Measurements from ENCODE around the gene CXCR6. TPM values are rescaled to one million over a fixed set of nuclear protein-coding genes. Genes with fewer than 3 reads are reported as not detected.

Gene CXCR6
- total RNA-seq, 1 experiment from 2014 or later = not detected

DNA sequence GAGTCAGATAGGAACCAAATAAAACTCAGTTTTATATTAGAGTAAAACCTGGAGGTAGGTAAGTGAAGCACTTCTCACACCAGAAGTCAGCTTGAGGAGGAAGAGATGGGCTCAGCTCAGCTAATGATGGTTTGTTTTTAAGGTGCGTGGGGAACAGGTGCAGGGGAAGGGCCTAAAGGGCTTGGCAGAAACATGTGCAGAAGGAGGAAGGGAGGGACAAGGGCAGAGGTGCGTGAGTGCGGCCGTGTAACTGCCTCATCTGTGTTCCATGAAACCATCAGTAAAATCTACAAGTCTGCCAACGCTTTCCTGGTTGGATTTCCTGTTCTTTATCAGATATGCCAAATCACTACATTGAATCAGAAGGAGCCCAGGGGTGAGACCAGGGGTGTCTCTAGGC is 32.4 kb downstream of the CXCR6 start:
- H4K91ac ChIP-seq (ENCODE audit: insufficient read length, low read depth, low read length) = no peak overlapping the region
- no peak for DNase-seq
- no peak overlapping the region for H2BK20ac ChIP-seq (ENCODE audit: low read depth, low read length, poor library complexity, severe bottlenecking)
- H3K27me3 ChIP-seq (ENCODE audit: insufficient read depth, low read length) = no peaks in the 10 kb centered on the region
- no peak overlapping the region for H2AFZ ChIP-seq (ENCODE audit: low read length)
- no peak overlapping the region for H2BK15ac ChIP-seq (ENCODE audit: low read depth, low read length)
- H2AK5ac ChIP-seq (ENCODE audit: insufficient read length, low read length) = no peak overlapping the region
- Mint-ChIP-seq H3K4me1 (no peaks in the 10 kb centered on the region), H3K27me3 (ENCODE audit: low read depth) (no peaks in the 10 kb centered on the region), H3K9me3 (no peaks in the 10 kb centered on the region), H3K27ac (no peak overlapping the region), H3K4me3 (no peak overlapping the region), H3K36me3 (ENCODE audit: insufficient read depth in 1 of 3, low read depth in 3 of 3) (peaks cover 13 to 73% (median 65%) of the 10 kb centered on the region in 3 experiments; a peak in 6 of 7 replicates)
- H3K4ac ChIP-seq (ENCODE audit: low read depth, low read length) = no peak overlapping the region
- no peak overlapping the region for H2BK5ac ChIP-seq (ENCODE audit: insufficient read length, low read length)
- no peak overlapping the region for H4K8ac ChIP-seq (replicated peaks; ENCODE audit: insufficient read length, low read depth, low read length)
- no peak overlapping the region for H3T11ph ChIP-seq (ENCODE audit: low read length)
- H4K5ac ChIP-seq (ENCODE audit: insufficient read length, low read depth, low read length) = no peak overlapping the region
- H3K79me2 ChIP-seq (ENCODE audit: insufficient read depth, low read length) = no peaks in the 10 kb centered on the region
- H2BK12ac ChIP-seq (ENCODE audit: insufficient read length, low read depth, low read length) = no peak overlapping the region
- H3K9me3 ChIP-seq (ENCODE audit: control insufficient read depth, low read depth, low read length) = no peaks in the 10 kb centered on the region
- H3K56ac ChIP-seq (ENCODE audit: insufficient read length, low read depth, low read length) = no peak overlapping the region
- no peak overlapping the region for H3K14ac ChIP-seq (ENCODE audit: insufficient read depth, low read length)
- H4K20me1 ChIP-seq (ENCODE audit: control insufficient read depth, insufficient read depth, insufficient read length) = peaks cover 3% of the 10 kb centered on the region
- no peak for TF ChIP-seq CTCF (conservative IDR thresholded peaks at IDR 0.05)
- H3K23ac ChIP-seq (ENCODE audit: insufficient read length, low read depth, low read length) = no peak overlapping the region
- H3K4me2 ChIP-seq (ENCODE audit: insufficient read depth, insufficient read length, low read length) = no peak overlapping the region
- no peak overlapping the region for H3K9ac ChIP-seq (ENCODE audit: extremely low read depth, insufficient read length, low read length)
- no peak overlapping the region for H2BK120ac ChIP-seq (ENCODE audit: low read depth, low read length, poor library complexity, severe bottlenecking)
- H3K27ac ChIP-seq (ENCODE audit: insufficient read length, low read depth, low read length) = no peak overlapping the region
- no peaks in the 10 kb centered on the region for H3K23me2 ChIP-seq (ENCODE audit: insufficient read length, low read depth, low read length, poor library complexity, severe bottlenecking)
- H3K4me1 ChIP-seq (ENCODE audit: insufficient read depth, low read length) = no peaks in the 10 kb centered on the region
- H3K79me1 ChIP-seq (ENCODE audit: insufficient read depth, low read depth, low read length, poor library complexity, severe bottlenecking) = no peaks in the 10 kb centered on the region
- no peak overlapping the region for H3K18ac ChIP-seq (ENCODE audit: insufficient read length, low read depth, low read length)
- WGBS (ENCODE audit: extremely low coverage, insufficient read length, low lambda C conversion rate) = no CpG with 5 or more reads among the region's 5 CpGs

Data from H9 (cell line).